Astrocyte (in vitro differentiated cells and primary cell): ENCODE measurements around the gene MX2. TPM values are rescaled to one million over a fixed set of nuclear protein-coding genes. Genes with fewer than 3 reads are reported as not detected.

Source experiments
- DNase-seq: peaks from one replicate; pipeline ENCODE4 v3.0.0-alpha.2; 2010; ENCODE audit warnings: low read depth
- FAIRE-seq: peaks from 2 replicates; lab custom pipeline; 2011; peaks lifted over from hg19 to GRCh38; lab: Jason Lieb, UNC
- H2AFZ ChIP-seq: 2 replicates; pipeline ENCODE4 v1.6.0; 2012; ENCODE audit warnings: low read depth, low read length, inconsistent platforms
- H3K27ac ChIP-seq: 2 replicates; pipeline ENCODE4 v1.5.1; 2011; ENCODE audit warnings: low read depth, low read length, inconsistent platforms
- H3K27me3 ChIP-seq: 2 replicates; pipeline ENCODE4 v1.6.0; 2011; ENCODE audit warnings: low read length, inconsistent platforms; ENCODE audit not compliant: insufficient read depth
- H3K36me3 ChIP-seq: 2 replicates; pipeline ENCODE4 v1.5.1; 2011; ENCODE audit warnings: low read length, inconsistent platforms; ENCODE audit not compliant: insufficient read depth
- H3K4me1 ChIP-seq: 2 replicates; pipeline ENCODE4 v1.5.1; 2011; ENCODE audit warnings: low read length, inconsistent platforms; ENCODE audit not compliant: insufficient read depth
- H3K4me2 ChIP-seq: 2 replicates; pipeline ENCODE4 v1.6.0; 2012; ENCODE audit warnings: low read length, inconsistent platforms
- H3K4me3 ChIP-seq: 2 replicates; pipeline ENCODE4 v1.5.1; 2011; ENCODE audit warnings: low read depth, mild to moderate bottlenecking, low read length, inconsistent platforms; ENCODE audit not compliant: insufficient read depth
- H3K79me2 ChIP-seq: 2 replicates; pipeline ENCODE4 v1.6.0; 2012; ENCODE audit warnings: mild to moderate bottlenecking, low read length, inconsistent platforms; ENCODE audit not compliant: insufficient read depth
- H3K9ac ChIP-seq: 2 replicates; pipeline ENCODE4 v1.6.0; 2012; ENCODE audit warnings: mild to moderate bottlenecking, low read length, inconsistent platforms
- H3K9me3 ChIP-seq: 2 replicates; pipeline ENCODE4 v1.5.1; 2012; ENCODE audit warnings: low read depth, mild to moderate bottlenecking, low read length, inconsistent platforms; ENCODE audit not compliant: insufficient read depth
- H4K20me1 ChIP-seq: 2 replicates; pipeline ENCODE4 v1.6.0; 2012; ENCODE audit warnings: low read length, inconsistent platforms; ENCODE audit not compliant: insufficient read depth
- H3K27ac Mint-ChIP-seq: one replicate; pipeline ENCODE4 v1.8.0; 2021; ENCODE audit warnings: mild to moderate bottlenecking, mixed read lengths; ENCODE audit not compliant: unreplicated experiment
- H3K27me3 Mint-ChIP-seq: one replicate; pipeline ENCODE4 v1.8.0; 2021; ENCODE audit warnings: low read depth, mixed read lengths; ENCODE audit not compliant: unreplicated experiment
- H3K36me3 Mint-ChIP-seq: one replicate; pipeline ENCODE4 v1.8.0; 2021; ENCODE audit warnings: low read depth, mixed read lengths; ENCODE audit not compliant: unreplicated experiment
- H3K4me1 Mint-ChIP-seq: one replicate; pipeline ENCODE4 v1.8.0; 2021; ENCODE audit warnings: low read depth, mixed read lengths; ENCODE audit not compliant: unreplicated experiment
- H3K4me3 Mint-ChIP-seq: one replicate; pipeline ENCODE4 v1.8.0; 2021; ENCODE audit warnings: mild to moderate bottlenecking, moderate library complexity, mixed read lengths; ENCODE audit not compliant: unreplicated experiment
- H3K9me3 Mint-ChIP-seq: one replicate; pipeline ENCODE4 v1.8.0; 2021; ENCODE audit warnings: mild to moderate bottlenecking, mixed read lengths; ENCODE audit not compliant: unreplicated experiment
- CTCF ChIP-seq: IDR thresholded peaks from 2 replicates; pipeline ENCODE4 v1.5.1; 2011; ENCODE audit warnings: low read depth, mild to moderate bottlenecking, inconsistent platforms, low read length, moderate library complexity; ENCODE audit not compliant: insufficient read depth
- EZH2 ChIP-seq: IDR thresholded peaks from 2 replicates; pipeline ENCODE4 v1.6.1; 2012; ENCODE audit warnings: mild to moderate bottlenecking, low read length, inconsistent platforms; ENCODE audit not compliant: insufficient read depth
- total RNA-seq: library from RNA; stranded (reverse); gene quantifications from 2 replicates; pipeline ENCODE4 v1.2.1, GENCODE V29; 2021

MX2 gene
- total RNA-seq, 1 donor from 2014 or later, result 8.6 TPM

GRCh38 chr21:41375875-41376274, 14.0 kb downstream of the MX2 start:
- H3K9ac ChIP-seq, result no peak overlapping the region
- DNase-seq (no peak), FAIRE-seq (no peak)
- Mint-ChIP-seq H3K9me3 (no peaks in the 10 kb centered on the region), H3K27ac (no peak overlapping the region), H3K36me3 (peaks cover 10% of the 10 kb centered on the region), H3K27me3 (peaks cover 22% of the 10 kb centered on the region), H3K4me1 (peaks cover 4% of the 10 kb centered on the region), H3K4me3 (no peak overlapping the region)
- H3K36me3 ChIP-seq, result no peaks in the 10 kb centered on the region
- peaks cover 3% of the 10 kb centered on the region for H3K27me3 ChIP-seq
- H2AFZ ChIP-seq, result no peak overlapping the region
- no peaks in the 10 kb centered on the region for H3K4me1 ChIP-seq
- no peak overlapping the region for H3K4me2 ChIP-seq
- H3K4me3 ChIP-seq, result no peak overlapping the region
- no peaks in the 10 kb centered on the region for H3K9me3 ChIP-seq
- TF ChIP-seq EZH2, result no peak
- TF ChIP-seq CTCF, result no peak
- no peaks in the 10 kb centered on the region for H4K20me1 ChIP-seq
- no peak overlapping the region for H3K27ac ChIP-seq
- H3K79me2 ChIP-seq, result no peaks in the 10 kb centered on the region

- Mint-ChIP-seq H3K27ac (no peak overlapping the region), H3K27me3 (peaks cover 22% of the 10 kb centered on the region), H3K36me3 (peaks cover 19% of the 10 kb centered on the region), H3K4me1 (no peaks in the 10 kb centered on the region), H3K9me3 (peaks cover 6% of the 10 kb centered on the region), H3K4me3 (no peak overlapping the region)
- Histone ChIP-seq H3K27ac (no peak overlapping the region), H3K4me3 (no peak overlapping the region), H3K27me3 (no peaks in the 10 kb centered on the region), H3K9ac (no peak overlapping the region), H2AFZ (no peak overlapping the region), H3K79me2 (no peaks in the 10 kb centered on the region), H3K4me1 (no peaks in the 10 kb centered on the region), H3K36me3 (no peaks in the 10 kb centered on the region), H3K4me2 (no peak overlapping the region), H4K20me1 (no peaks in the 10 kb centered on the region), H3K9me3 (no peaks in the 10 kb centered on the region)
- TF ChIP-seq EZH2 (no peak), CTCF (no peak)
- DNase-seq (no peak), FAIRE-seq (no peak)
Measured at GRCh38 chr21:41377715-41378114, 15.9 kb downstream of the MX2 start.

- Histone ChIP-seq H3K4me2 (no peak overlapping the region), H3K9ac (no peak overlapping the region), H3K36me3 (no peaks in the 10 kb centered on the region), H3K27me3 (no peaks in the 10 kb centered on the region), H3K79me2 (no peaks in the 10 kb centered on the region), H3K4me3 (no peak overlapping the region), H3K9me3 (no peaks in the 10 kb centered on the region), H4K20me1 (no peaks in the 10 kb centered on the region), H3K27ac (no peak overlapping the region), H2AFZ (no peak overlapping the region), H3K4me1 (no peaks in the 10 kb centered on the region)
- FAIRE-seq (no peak), DNase-seq (no peak)
- peaks cover 6% of the 10 kb centered on the region for H3K9me3 Mint-ChIP-seq
- no peak overlapping the region for H3K27ac Mint-ChIP-seq
- peaks cover 20% of the 10 kb centered on the region for H3K36me3 Mint-ChIP-seq
- no peak overlapping the region for H3K4me3 Mint-ChIP-seq
- peaks cover 20% of the 10 kb centered on the region for H3K27me3 Mint-ChIP-seq
- no peaks in the 10 kb centered on the region for H3K4me1 Mint-ChIP-seq
- TF ChIP-seq CTCF (no peak), EZH2 (no peak)
Measured at GRCh38 chr21:41378849-41379248, 17.0 kb downstream of the MX2 start.
